SHP77 treated with DMSO at 0.1 percent for 48 hours (cell line): ENCODE results near the gene SMTNL2.

Experiments used
- DNase-seq: peaks from one replicate; lab custom pipeline; 2025; lab: John Stamatoyannopoulos, UW

Gene SMTNL2

GRCh38 chr17:4545217-4545951 lies 38.9 kb upstream of the SMTNL2 start:
- DNase-seq = no peak

- no peak for DNase-seq
These were observed 37.0 kb upstream of the SMTNL2 start for GRCh38 chr17:4547118-4547906.

GRCh38 chr17:4548061-4548461 lies 36.3 kb upstream of the SMTNL2 start:
- no peak for DNase-seq

- no peak for DNase-seq
These were observed 35.4 kb upstream of the SMTNL2 start for GRCh38 chr17:4548721-4549531.

- DNase-seq = no peak
These were observed 34.4 kb upstream of the SMTNL2 start for GRCh38 chr17:4549781-4550533.

- no peak for DNase-seq
These were observed 33.7 kb upstream of the SMTNL2 start for GRCh38 chr17:4550534-4551039.

GRCh38 chr17:4551141-4551540 lies 33.2 kb upstream of the SMTNL2 start:
- DNase-seq = no peak

GRCh38 chr17:4551796-4552525 lies 32.4 kb upstream of the SMTNL2 start:
- no peak for DNase-seq

GRCh38 chr17:4553669-4554068 lies 30.7 kb upstream of the SMTNL2 start:
- DNase-seq = no peak

- no peak for DNase-seq
These were observed 29.8 kb upstream of the SMTNL2 start for GRCh38 chr17:4554441-4554996.

- peak; percentile 95 for DNase-seq
These were observed 29.1 kb upstream of the SMTNL2 start, which contains the start of gene MYBBP1A for GRCh38 chr17:4554997-4555799. Gene MYBBP1A (minus strand): TSS chr17:4555384. CDS start chr17:4555324, 60 bp downstream.

GRCh38 chr17:4555873-4556759 lies 28.2 kb upstream of the SMTNL2 start:
- DNase-seq = no peak

- DNase-seq = no peak
These were observed 27.3 kb upstream of the SMTNL2 start for GRCh38 chr17:4556996-4557395.

GRCh38 chr17:4557626-4558346 lies 26.5 kb upstream of the SMTNL2 start:
- DNase-seq = no peak

- DNase-seq = no peak
These were observed 25.9 kb upstream of the SMTNL2 start for GRCh38 chr17:4558347-4558971.

GRCh38 chr17:4559139-4559791 lies 25.1 kb upstream of the SMTNL2 start:
- DNase-seq = no peak

- no peak for DNase-seq
These were observed 24.4 kb upstream of the SMTNL2 start for GRCh38 chr17:4559966-4560365.
